OCI-LY7 (cell line): ENCODE results near the gene ERC1. TPM values are rescaled to one million over a fixed set of nuclear protein-coding genes. Genes with fewer than 3 reads are reported as not detected.

Experiments used
- total RNA-seq, 2 experiments: library from RNA; depleted of rRNA in 1 of 2; stranded (reverse); fragments of >200 nt in 1 of 2; shearing (Covaris generic) in 1 of 2; gene quantifications; 2 replicates each; pipeline ENCODE4 v1.2.3, GENCODE V29; 2014 to 2022

ERC1 gene
- total RNA-seq, 2 experiments from 2014 or later = 26.9 to 86.9 TPM

Other genes starting within 250 kb of the ERC1 start
- gene WNK1, start 238.6 kb upstream of the ERC1 start, total RNA-seq (2014; rRNA removed; shearing (Covaris generic)) = 66.4 and 84.1 TPM in 2 replicates
- gene WNK1, start 238.6 kb upstream of the ERC1 start, total RNA-seq (2022) = 131 and 135 TPM in 2 replicates
- gene RAD52, start 41.5 kb upstream of the ERC1 start, total RNA-seq (2014; rRNA removed; shearing (Covaris generic)) = 30.8 and 31.8 TPM in 2 replicates
- gene RAD52, start 41.5 kb upstream of the ERC1 start, total RNA-seq (2022) = 20.7 and 30.3 TPM in 2 replicates